Subcutaneous abdominal adipose tissue (tissue), 5 donors: ENCODE results near the gene GSTM4.
"Not testable (repeated sequence)": the region's sequence is repeated elsewhere in the genome, so short reads cannot be mapped to it uniquely, and the experiment has no call there.

Source experiments
- H3K27ac ChIP-seq: one replicate; pipeline ENCODE4 v1.7.0; 2013; ENCODE audit warnings: low read depth, mild to moderate bottlenecking, inconsistent platforms, low read length, moderate library complexity
- H3K27me3 ChIP-seq, 5 donors: one replicate each; pipeline ENCODE4 v1.7.0; 2013; ENCODE audit warnings: low read length in 5 of 5, inconsistent platforms in 1 of 5; ENCODE audit not compliant: control insufficient read depth in 5 of 5, insufficient read depth in 4 of 5
- H3K36me3 ChIP-seq, 5 donors: one replicate each; pipeline ENCODE4 v1.7.0; 2013; ENCODE audit warnings: low read length in 5 of 5; ENCODE audit not compliant: control insufficient read depth in 5 of 5, insufficient read depth in 5 of 5
- H3K4me1 ChIP-seq, 5 donors: one replicate each; pipeline ENCODE4 v1.7.0; 2013; ENCODE audit warnings: low read length in 5 of 5, mild to moderate bottlenecking in 3 of 5, moderate library complexity in 1 of 5; ENCODE audit not compliant: control insufficient read depth in 5 of 5, insufficient read depth in 5 of 5
- H3K4me3 ChIP-seq, 5 donors: one replicate each; pipeline ENCODE4 v1.7.0; 2013; ENCODE audit warnings: low read length in 5 of 5, low read depth in 1 of 5
- H3K9ac ChIP-seq, 5 donors: one replicate each; pipeline ENCODE4 v1.7.0; 2013; ENCODE audit warnings: low read length in 5 of 5, mild to moderate bottlenecking in 4 of 5, moderate library complexity in 3 of 5
- H3K9me3 ChIP-seq, 5 donors: one replicate each; pipeline ENCODE4 v1.7.0; 2013; ENCODE audit warnings: low read length in 5 of 5; ENCODE audit not compliant: control insufficient read depth in 5 of 5
- donor health status: healthy.
- donor health status: healthy.
- donor health status: healthy.
- donor health status: healthy.
- donor health status: healthy.

GSTM4 gene

DNA sequence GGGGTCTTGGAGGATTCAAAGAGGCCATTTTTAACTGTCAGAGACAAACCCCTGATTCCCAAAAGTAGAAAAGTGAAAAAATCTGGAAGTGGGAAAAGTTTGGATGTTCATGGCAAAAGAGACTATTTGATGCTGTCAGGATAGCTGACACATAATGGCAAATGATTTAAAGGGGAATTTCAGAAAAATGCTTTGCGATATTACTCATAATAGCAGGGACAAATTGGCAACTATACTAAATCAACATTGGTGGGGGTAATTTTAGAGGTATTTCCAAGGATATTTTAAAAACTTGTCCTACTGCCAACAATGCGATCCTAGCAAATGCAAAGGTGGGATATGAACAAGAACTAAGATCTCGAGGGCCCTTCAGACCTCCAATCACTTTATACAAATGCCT, 5.3 kb upstream of the GSTM4 start:
- H3K27ac ChIP-seq = no peak overlapping the region
- no peaks in the 10 kb centered on the region for H3K36me3 ChIP-seq
- no peaks in the 10 kb centered on the region for H3K27me3 ChIP-seq
- H3K4me3 ChIP-seq = no peak overlapping the region
- H3K4me1 ChIP-seq = peaks cover 0 to 10% (median 7%) of the 10 kb centered on the region in 5 donors
- H3K9ac ChIP-seq = no peak overlapping the region
- no peaks in the 10 kb centered on the region for H3K9me3 ChIP-seq

DNA sequence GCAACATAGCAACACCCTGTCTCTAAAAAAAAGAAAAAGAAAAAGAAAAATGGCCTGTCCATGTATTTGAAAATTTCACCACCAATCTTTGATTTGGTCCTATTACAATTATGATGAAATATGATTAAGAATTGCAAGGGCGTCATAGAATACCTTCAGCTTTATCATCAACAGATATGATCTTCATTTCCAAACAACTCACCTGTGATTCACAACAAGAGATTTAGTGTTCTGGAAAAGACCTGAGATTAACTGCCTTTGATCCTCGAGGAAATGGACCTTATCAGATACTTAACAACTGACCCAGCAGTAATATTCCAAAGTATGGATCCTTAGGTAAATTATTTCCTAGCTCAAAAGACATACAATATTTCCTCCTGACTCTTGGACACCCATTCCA, 3.5 kb upstream of the GSTM4 start:
- Histone ChIP-seq H3K27ac (no peak overlapping the region), H3K4me1 (peaks cover 0 to 24% (median 18%) of the 10 kb centered on the region in 5 donors), H3K9ac (no peak overlapping the region)

DNA sequence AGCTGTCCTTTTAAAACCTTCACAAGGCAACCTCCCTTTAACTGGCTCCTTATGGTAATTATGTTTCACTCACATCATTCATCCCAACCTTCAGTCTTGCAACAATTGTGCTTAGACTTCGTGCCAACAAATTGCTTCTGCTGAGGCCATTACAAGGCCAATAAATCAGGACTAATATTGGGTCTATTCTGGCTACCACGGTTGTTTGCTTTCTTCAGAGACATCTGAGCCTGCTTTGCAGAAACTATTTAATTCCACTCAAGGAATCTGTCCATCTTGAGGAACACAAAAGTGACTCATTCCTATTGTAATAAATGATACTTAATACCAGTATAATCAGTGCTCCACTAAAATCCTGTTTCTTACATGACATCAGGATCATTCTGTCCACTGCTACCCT, 2.6 kb upstream of the GSTM4 start:
- Histone ChIP-seq H3K4me1 (peaks cover 0 to 24% (median 18%) of the 10 kb centered on the region in 5 donors), H3K27me3 (no peaks in the 10 kb centered on the region), H3K9me3 (no peaks in the 10 kb centered on the region), H3K9ac (no peak overlapping the region), H3K27ac (no peak overlapping the region), H3K4me3 (no peak overlapping the region), H3K36me3 (peaks cover 0 to 9% (median 0%) of the 10 kb centered on the region in 5 donors)

More for the DNA sequence above, 3.5 kb upstream of the GSTM4 start:
- Histone ChIP-seq H3K27me3 (no peaks in the 10 kb centered on the region), H3K9me3 (no peaks in the 10 kb centered on the region), H3K36me3 (no peaks in the 10 kb centered on the region), H3K4me3 (no peak overlapping the region)

DNA sequence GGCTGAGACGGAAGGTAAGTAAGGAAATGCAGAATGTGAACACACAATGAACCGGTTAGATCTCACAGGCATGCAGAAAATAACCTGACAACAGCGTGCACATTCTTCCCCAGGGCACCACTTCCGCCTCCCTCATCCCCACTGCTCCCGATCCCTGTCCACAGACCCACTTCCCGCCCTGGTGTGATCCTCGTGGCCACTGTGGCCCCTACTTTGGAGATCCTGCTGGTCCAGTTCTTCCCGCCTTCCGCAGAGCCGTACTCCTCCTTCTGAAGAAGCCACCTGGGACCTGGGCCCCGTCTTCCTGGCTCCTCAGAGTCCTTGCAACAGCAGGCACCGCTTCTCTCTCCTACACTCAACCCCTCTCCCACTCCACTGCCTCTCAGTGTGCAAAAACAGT, 1.4 kb upstream of the GSTM4 start:
- Histone ChIP-seq H3K4me1 (peaks cover 0 to 22% (median 18%) of the 10 kb centered on the region in 5 donors), H3K9ac (no peak overlapping the region), H3K27me3 (no peaks in the 10 kb centered on the region), H3K36me3 (peaks cover 0 to 18% (median 11%) of the 10 kb centered on the region in 5 donors), H3K4me3 (no peak overlapping the region), H3K27ac (no peak overlapping the region), H3K9me3 (no peaks in the 10 kb centered on the region)

DNA sequence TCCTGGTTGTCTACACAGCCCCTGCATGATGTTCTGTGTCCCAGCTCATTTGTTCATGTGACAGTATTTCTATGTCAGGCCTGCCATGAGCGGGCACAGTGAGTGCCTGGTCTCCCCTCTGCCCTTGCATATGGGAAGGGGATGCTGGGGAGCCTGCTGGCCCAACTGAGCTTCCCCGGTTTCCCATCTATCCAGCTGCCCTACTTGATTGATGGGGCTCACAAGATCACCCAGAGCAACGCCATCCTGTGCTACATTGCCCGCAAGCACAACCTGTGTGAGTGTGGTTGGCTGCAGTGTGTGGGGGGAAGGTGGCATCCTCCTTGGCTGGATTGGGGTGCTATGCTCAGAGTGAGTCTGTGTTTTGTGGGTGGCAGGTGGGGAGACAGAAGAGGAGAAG, 1.5 kb downstream of the GSTM4 start:
- H3K4me3 ChIP-seq = no peak overlapping the region
- no peak overlapping the region for H3K27ac ChIP-seq
- H3K9ac ChIP-seq = no peak overlapping the region
- peaks cover 0 to 45% (median 31%) of the 10 kb centered on the region in 5 donors for H3K36me3 ChIP-seq
- H3K4me1 ChIP-seq = peaks cover 0 to 21% (median 18%) of the 10 kb centered on the region in 5 donors
- H3K27me3 ChIP-seq = no peaks in the 10 kb centered on the region
- no peaks in the 10 kb centered on the region for H3K9me3 ChIP-seq

DNA sequence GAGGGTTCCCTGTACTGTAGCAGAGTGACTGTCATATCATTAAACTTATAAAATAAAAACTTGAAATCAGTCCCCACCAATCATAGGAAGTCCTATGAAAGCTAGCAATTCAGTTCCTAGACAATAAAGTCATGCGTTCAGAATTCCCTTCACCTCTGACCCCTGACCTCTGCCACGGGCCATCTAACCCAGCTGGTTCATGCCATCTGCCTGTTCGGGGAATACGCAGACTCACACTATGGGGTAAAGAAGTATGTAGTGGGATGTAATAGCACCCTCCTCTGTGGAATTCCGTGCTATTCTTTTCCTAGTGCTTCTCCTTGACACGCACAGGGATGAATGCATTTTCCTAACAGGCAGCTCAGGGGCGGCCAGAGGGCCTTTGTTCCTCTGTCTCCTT, 2.1 kb downstream of the GSTM4 start:
- peaks cover 0 to 45% (median 31%) of the 10 kb centered on the region in 5 donors for H3K36me3 ChIP-seq
- no peak overlapping the region for H3K27ac ChIP-seq
- H3K9ac ChIP-seq = no peak overlapping the region
- peaks cover 0 to 21% (median 18%) of the 10 kb centered on the region in 5 donors for H3K4me1 ChIP-seq
- H3K4me3 ChIP-seq = no peak overlapping the region
- no peaks in the 10 kb centered on the region for H3K9me3 ChIP-seq
- no peaks in the 10 kb centered on the region for H3K27me3 ChIP-seq

DNA sequence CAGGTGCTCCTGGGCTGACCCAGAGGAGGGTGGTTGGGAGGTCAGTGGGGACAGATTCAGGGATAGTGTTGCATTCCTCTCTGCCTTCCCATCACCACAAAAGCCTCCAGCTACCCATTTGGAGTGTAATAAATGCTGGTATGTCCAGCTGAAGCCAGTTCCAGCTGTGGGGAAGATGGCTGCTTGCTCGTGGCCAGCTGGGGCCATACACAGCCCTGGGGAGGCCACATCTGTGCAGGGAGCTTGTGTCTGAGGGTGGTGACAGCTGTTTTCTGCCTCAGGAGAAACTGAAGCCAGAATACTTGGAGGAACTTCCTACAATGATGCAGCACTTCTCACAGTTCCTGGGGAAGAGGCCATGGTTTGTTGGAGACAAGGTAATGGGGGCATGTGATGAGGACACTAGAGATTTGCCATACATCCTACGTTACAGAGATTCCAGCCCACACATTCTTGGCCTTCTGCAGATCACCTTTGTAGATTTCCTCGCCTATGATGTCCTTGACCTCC, 2.7 kb downstream of the GSTM4 start:
- H3K9ac ChIP-seq = no peak overlapping the region
- H3K4me3 ChIP-seq = no peak overlapping the region
- no peaks in the 10 kb centered on the region for H3K27me3 ChIP-seq
- H3K36me3 ChIP-seq = peaks cover 0 to 45% (median 31%) of the 10 kb centered on the region in 5 donors
- H3K9me3 ChIP-seq = no peaks in the 10 kb centered on the region
- H3K4me1 ChIP-seq = peaks cover 0 to 21% (median 18%) of the 10 kb centered on the region in 5 donors
- no peak overlapping the region for H3K27ac ChIP-seq

GRCh38 chr1:109659145-109659544, 3.2 kb downstream of the GSTM4 start:
- no peak overlapping the region for H3K27ac ChIP-seq
- no peaks in the 10 kb centered on the region for H3K9me3 ChIP-seq
- H3K9ac ChIP-seq = no peak overlapping the region
- H3K4me3 ChIP-seq = no peak overlapping the region
- no peaks in the 10 kb centered on the region for H3K27me3 ChIP-seq
- peaks cover 0 to 21% (median 18%) of the 10 kb centered on the region in 5 donors for H3K4me1 ChIP-seq
- H3K36me3 ChIP-seq = peaks cover 0 to 45% (median 31%) of the 10 kb centered on the region in 5 donors

DNA sequence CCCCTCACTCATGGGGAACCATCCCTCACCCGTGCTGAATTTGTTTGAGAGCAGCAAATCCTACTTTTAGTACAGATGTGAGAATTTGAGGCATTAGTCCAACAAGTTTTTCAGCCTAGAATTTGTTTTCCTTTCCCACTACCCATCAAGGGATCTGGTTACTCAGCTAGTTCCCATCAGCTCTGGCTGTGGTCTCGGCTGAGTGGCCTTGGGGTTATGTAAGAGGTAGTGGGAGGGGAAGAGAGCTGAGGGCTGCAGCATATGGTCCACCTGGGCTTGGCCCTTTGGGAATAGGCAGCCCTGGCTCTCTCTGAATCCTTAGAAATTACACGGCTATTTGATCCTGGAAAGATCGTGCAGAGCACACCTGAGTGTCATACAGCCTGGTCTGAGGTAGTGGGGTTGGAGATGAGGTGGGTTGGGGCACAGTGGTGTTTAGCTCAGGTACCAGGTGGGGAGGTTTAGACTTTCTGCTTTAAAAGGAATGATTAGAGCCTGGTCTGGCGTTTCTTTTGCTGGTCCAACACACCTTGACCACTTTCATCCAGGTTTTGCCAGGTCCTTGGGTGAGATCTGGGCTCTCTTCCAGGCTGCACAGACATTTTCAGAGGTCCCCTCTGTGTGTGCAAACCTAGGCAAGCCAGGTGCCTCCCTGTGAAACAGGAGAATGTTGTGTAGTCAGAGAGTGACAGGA, 4.2 kb downstream of the GSTM4 start:
- no peak overlapping the region for H3K9ac ChIP-seq
- H3K4me1 ChIP-seq = peaks cover 0 to 18% (median 16%) of the 10 kb centered on the region in 5 donors
- H3K4me3 ChIP-seq = no peak overlapping the region
- no peaks in the 10 kb centered on the region for H3K27me3 ChIP-seq
- peaks cover 0 to 48% (median 31%) of the 10 kb centered on the region in 5 donors for H3K36me3 ChIP-seq
- no peak overlapping the region for H3K27ac ChIP-seq
- no peaks in the 10 kb centered on the region for H3K9me3 ChIP-seq

- H3K4me3 ChIP-seq, H3K27ac ChIP-seq, H3K9me3 ChIP-seq, H3K27me3 ChIP-seq, H3K9ac ChIP-seq: not testable (repeated sequence)
- peaks cover 0 to 13% (median 11%) of the 10 kb centered on the region in 5 donors for H3K4me1 ChIP-seq
- H3K36me3 ChIP-seq = peaks cover 0 to 49% (median 31%) of the 10 kb centered on the region in 5 donors
Measured at GRCh38 chr1:109660691-109661026, 4.8 kb downstream of the GSTM4 start.
